Measurements from ENCODE around the gene P4HB. TPM values are rescaled to one million over a fixed set of nuclear protein-coding genes. Genes with fewer than 3 reads are reported as not detected.
A peak's percentile ranks its signal among the peaks of the same experiment; 100 is the strongest.

Gene P4HB
- total and polyA plus RNA-seq, 3 experiments from 2014 or later, result 342 to 482 (median 463) TPM

DNA sequence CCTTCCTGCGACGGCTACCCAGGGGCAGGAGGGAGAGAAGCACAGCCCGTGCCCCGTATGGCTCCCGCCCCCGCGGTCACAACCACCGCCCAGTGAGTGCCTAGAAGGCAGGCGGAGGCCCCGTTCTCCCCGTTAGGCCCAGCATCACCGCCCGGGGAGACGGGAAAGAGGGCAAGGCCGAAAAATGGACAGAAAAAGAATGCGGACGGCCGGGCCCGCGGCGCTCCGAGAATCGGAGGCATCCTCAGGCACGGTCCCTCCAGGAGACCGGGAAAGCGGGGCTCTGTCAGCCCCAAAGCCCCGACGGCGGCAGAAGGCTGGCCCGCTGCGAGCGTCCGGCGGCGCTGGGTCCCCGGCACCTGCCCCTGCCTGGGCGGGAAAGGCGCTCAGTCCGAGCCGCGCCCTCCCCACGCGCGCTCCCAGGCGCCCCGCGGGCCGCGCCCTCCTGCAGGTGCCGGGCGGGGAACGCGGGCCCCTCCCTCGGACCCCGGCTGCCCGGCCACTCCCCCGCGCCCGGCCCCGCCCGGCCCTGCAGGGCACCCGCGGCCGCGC lies 27.7 kb downstream of the P4HB start:
- ChIA-PET POLR2A (interaction anchor here (0.7 to 1.5 kb wide), 6 partner anchors 27 to 149 kb away, joined by 3 to 7 read pairs (median 4); partner anchors contain the start of genes ANAPC11, ARL16, HGS and MRPL12), CTCF (no interaction called here)
- peak overlapping the region; percentile 86 to 99 (median 96) for H3K27ac Mint-ChIP-seq

DNA sequence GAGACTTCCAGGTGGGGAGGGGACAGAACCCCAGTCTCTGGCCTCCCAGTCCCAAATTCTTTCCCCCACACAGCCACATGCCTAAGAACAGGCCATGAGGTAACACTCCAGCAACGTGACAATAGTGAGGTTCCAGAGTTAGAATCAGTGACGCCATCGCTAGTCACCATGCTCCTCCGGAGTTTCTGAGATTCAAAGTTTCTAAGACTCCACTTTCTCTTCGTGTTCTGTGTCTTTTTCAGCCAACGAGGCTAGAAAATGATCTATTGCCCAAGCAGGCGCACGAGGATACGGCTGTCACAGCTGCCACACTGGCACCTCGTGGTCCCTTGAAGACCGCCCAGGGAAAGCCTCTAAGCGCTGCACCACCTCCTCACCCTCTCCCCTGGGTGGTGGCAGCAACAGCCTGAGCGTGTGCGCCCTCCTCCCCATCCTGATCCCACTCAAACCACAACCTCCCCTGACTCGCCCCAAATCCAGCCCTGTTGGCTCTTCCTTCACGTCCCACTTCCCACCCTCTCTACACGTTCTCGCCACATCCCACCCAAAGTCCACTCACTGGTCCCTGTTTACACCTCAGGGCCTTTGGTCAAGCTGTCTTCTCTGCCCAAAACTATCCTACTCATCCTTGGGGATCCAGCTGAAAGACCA lies 28.3 kb downstream of the P4HB start:
- peak overlapping the region; percentile 88 to 96 (median 89) for H3K4me3 Mint-ChIP-seq
- peak; percentile 32 to 72 (median 46) for DNase-seq
- POLR2A ChIA-PET, result interaction anchor here (1.3 to 1.4 kb wide), 2 partner anchors 29 to 60 kb away, joined by 3 to 6 read pairs; partner anchors contain the start of genes ANAPC11 and P4HB
- no peaks in the 10 kb centered on the region for H3K9me3 Mint-ChIP-seq
- no peaks in the 10 kb centered on the region for H3K27me3 ChIP-seq (ENCODE audit: insufficient read depth, low read length, poor library complexity, severe bottlenecking)
- H3K4me1 Mint-ChIP-seq, result peaks cover 20 to 37% (median 25%) of the 10 kb centered on the region in 3 donors
- peaks cover 0 to 4% of the 10 kb centered on the region in 2 donors for H3K27me3 Mint-ChIP-seq
- peak overlapping the region; percentile 78 for H3K4me3 ChIP-seq (ENCODE audit: low read length)
- H3K27ac Mint-ChIP-seq, result peak overlapping the region; percentile 86 to 99 (median 96)
- peaks cover 0 to 12% (median 0%) of the 10 kb centered on the region in 3 donors for H3K36me3 Mint-ChIP-seq
- peaks cover 21% of the 10 kb centered on the region for H3K4me1 ChIP-seq (ENCODE audit: insufficient read depth, low read length)
- no peaks in the 10 kb centered on the region for H3K36me3 ChIP-seq (ENCODE audit: insufficient read depth, low read length)
- H3K9me3 ChIP-seq (ENCODE audit: low read length), result no peaks in the 10 kb centered on the region
- peak overlapping the region; percentile 77 for H3K27ac ChIP-seq (ENCODE audit: low read depth, low read length)
- CTCF ChIA-PET, result no interaction called here

More for the DNA sequence above, 27.7 kb downstream of the P4HB start:
- Mint-ChIP-seq H3K4me3 (peak overlapping the region; percentile 88 to 96 (median 89)), H3K27me3 (peaks cover 0 to 4% of the 10 kb centered on the region in 2 donors), H3K36me3 (peaks cover 0 to 12% (median 0%) of the 10 kb centered on the region in 3 donors), H3K9me3 (no peaks in the 10 kb centered on the region), H3K4me1 (peaks cover 20 to 37% (median 25%) of the 10 kb centered on the region in 3 donors)
- H3K27ac ChIP-seq (ENCODE audit: low read depth, low read length), result peak overlapping the region; percentile 77
- DNase-seq, result peak in 3 of 5 donors; percentile 23 to 38 (median 33)
- no peaks in the 10 kb centered on the region for H3K27me3 ChIP-seq (ENCODE audit: insufficient read depth, low read length, poor library complexity, severe bottlenecking)
- H3K4me1 ChIP-seq (ENCODE audit: insufficient read depth, low read length), result peaks cover 21% of the 10 kb centered on the region
- H3K4me3 ChIP-seq (ENCODE audit: low read length), result peak overlapping the region; percentile 78
- H3K36me3 ChIP-seq (ENCODE audit: insufficient read depth, low read length), result no peaks in the 10 kb centered on the region
- no peaks in the 10 kb centered on the region for H3K9me3 ChIP-seq (ENCODE audit: low read length)

DNA sequence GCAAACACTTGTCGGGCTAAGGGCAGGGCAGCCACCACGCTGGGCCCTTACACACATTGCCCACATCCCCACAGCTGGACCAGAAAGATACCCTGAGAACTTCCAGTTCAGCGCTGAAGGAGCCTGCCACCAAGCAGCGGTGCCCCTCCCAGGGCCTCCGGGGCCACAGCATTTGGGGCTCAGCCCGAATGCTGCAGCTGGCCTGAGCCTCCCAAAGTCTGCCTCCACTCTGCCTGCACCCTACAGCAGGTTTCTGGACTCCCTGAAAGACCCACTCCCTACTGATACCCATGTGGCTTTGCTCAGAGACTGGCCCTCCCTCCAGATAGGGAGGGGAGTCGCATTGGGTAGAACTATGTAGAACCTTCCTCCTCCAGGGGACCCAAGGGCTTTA lies 28.8 kb downstream of the P4HB start:
- Histone ChIP-seq H3K27ac (ENCODE audit: low read depth, low read length) (peak overlapping the region; percentile 77), H3K4me3 (ENCODE audit: low read length) (peak overlapping the region; percentile 78), H3K36me3 (ENCODE audit: insufficient read depth, low read length) (no peaks in the 10 kb centered on the region), H3K9me3 (ENCODE audit: low read length) (no peaks in the 10 kb centered on the region), H3K4me1 (ENCODE audit: insufficient read depth, low read length) (peaks cover 21% of the 10 kb centered on the region), H3K27me3 (ENCODE audit: insufficient read depth, low read length, poor library complexity, severe bottlenecking) (no peaks in the 10 kb centered on the region)
- DNase-seq, result no peak
- Mint-ChIP-seq H3K27ac (peak overlapping the region; percentile 86 to 99 (median 96)), H3K9me3 (no peaks in the 10 kb centered on the region), H3K4me3 (peak overlapping the region; percentile 88 to 96 (median 89)), H3K4me1 (peaks cover 20 to 37% (median 25%) of the 10 kb centered on the region in 3 donors), H3K36me3 (peaks cover 0 to 12% (median 0%) of the 10 kb centered on the region in 3 donors), H3K27me3 (peaks cover 0 to 4% of the 10 kb centered on the region in 2 donors)
- POLR2A ChIA-PET, result interaction anchor here (0.7 to 1.3 kb wide), 2 partner anchors 29 to 1607 kb away, joined by 3 to 4 read pairs; partner anchors contain the start of gene P4HB
- CTCF ChIA-PET, result no interaction called here

DNA sequence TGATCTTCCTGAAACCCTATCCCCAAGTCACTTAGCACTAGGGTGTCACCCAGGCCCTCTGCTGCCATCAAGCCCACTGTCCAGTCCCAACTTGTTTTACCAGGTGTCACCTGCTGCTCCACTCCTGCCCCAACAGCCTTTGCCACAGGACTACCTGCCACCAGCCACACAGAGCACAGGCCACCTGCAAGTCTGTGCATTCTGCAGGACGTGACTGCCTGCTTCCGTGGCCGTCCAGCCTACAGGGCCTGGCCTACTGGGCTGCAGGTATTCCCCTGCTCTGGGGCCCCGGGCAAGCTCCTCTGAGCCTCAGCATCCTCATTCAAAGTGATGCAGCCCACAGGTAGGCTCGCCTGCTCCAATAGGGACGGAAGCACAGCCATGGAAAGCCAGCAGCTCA lies 30.5 kb downstream of the P4HB start:
- no peak overlapping the region for H3K4me3 Mint-ChIP-seq
- POLR2A ChIA-PET, result no interaction called here
- CTCF ChIA-PET, result no interaction called here

DNA sequence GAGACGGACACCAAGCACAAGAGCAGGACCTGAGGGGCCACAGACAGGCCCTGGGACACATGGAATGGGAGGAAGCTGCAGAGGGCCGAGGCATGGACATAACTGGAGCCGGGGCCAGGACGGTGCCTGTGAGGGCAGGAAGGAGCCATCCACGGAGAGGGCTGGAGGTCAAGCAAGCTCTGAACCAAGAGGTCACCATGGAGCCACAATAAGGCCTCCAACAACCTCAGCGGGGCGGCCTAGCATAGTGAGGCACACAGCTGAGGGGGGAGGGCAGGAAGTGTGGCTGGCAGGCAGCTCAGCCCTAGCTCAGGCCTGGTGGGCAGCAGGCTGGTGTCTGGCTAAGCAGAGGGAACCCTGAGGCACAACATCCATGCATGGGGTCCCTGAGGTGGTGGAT lies 31.7 kb downstream of the P4HB start:
- H3K36me3 ChIP-seq (ENCODE audit: insufficient read depth, low read length), result no peaks in the 10 kb centered on the region
- POLR2A ChIA-PET, result no interaction called here
- no peaks in the 10 kb centered on the region for H3K9me3 Mint-ChIP-seq
- no peak for DNase-seq
- CTCF ChIA-PET, result no interaction called here
- H3K27ac Mint-ChIP-seq, result no peak overlapping the region
- peaks cover 22 to 38% (median 25%) of the 10 kb centered on the region in 3 donors for H3K4me1 Mint-ChIP-seq
- peak overlapping the region in 2 of 7 donors; percentile 75 to 82 for H3K4me3 Mint-ChIP-seq
- no peak overlapping the region for H3K4me3 ChIP-seq (ENCODE audit: low read length)
- no peaks in the 10 kb centered on the region for H3K27me3 ChIP-seq (ENCODE audit: insufficient read depth, low read length, poor library complexity, severe bottlenecking)
- H3K27ac ChIP-seq (ENCODE audit: low read depth, low read length), result no peak overlapping the region
- H3K9me3 ChIP-seq (ENCODE audit: low read length), result no peaks in the 10 kb centered on the region
- peaks cover 0 to 21% (median 1%) of the 10 kb centered on the region in 3 donors for H3K36me3 Mint-ChIP-seq
- peaks cover 0 to 4% of the 10 kb centered on the region in 2 donors for H3K27me3 Mint-ChIP-seq
- H3K4me1 ChIP-seq (ENCODE audit: insufficient read depth, low read length), result peaks cover 17% of the 10 kb centered on the region

More for the DNA sequence above, 30.5 kb downstream of the P4HB start:
- H3K27me3 ChIP-seq (ENCODE audit: insufficient read depth, low read length, poor library complexity, severe bottlenecking), result no peaks in the 10 kb centered on the region
- H3K27ac Mint-ChIP-seq, result peak overlapping the region in 2 of 8 donors; percentile 8 to 45
- no peaks in the 10 kb centered on the region for H3K9me3 Mint-ChIP-seq
- no peak overlapping the region for H3K4me3 ChIP-seq (ENCODE audit: low read length)
- H3K4me1 Mint-ChIP-seq, result peaks cover 24 to 40% (median 25%) of the 10 kb centered on the region in 3 donors
- no peak for DNase-seq
- H3K9me3 ChIP-seq (ENCODE audit: low read length), result no peaks in the 10 kb centered on the region
- H3K4me1 ChIP-seq (ENCODE audit: insufficient read depth, low read length), result peaks cover 21% of the 10 kb centered on the region
- H3K36me3 ChIP-seq (ENCODE audit: insufficient read depth, low read length), result no peaks in the 10 kb centered on the region
- no peak overlapping the region for H3K27ac ChIP-seq (ENCODE audit: low read depth, low read length)
- H3K27me3 Mint-ChIP-seq, result peaks cover 0 to 4% of the 10 kb centered on the region in 2 donors
- H3K36me3 Mint-ChIP-seq, result peaks cover 0 to 17% (median 1%) of the 10 kb centered on the region in 3 donors

DNA sequence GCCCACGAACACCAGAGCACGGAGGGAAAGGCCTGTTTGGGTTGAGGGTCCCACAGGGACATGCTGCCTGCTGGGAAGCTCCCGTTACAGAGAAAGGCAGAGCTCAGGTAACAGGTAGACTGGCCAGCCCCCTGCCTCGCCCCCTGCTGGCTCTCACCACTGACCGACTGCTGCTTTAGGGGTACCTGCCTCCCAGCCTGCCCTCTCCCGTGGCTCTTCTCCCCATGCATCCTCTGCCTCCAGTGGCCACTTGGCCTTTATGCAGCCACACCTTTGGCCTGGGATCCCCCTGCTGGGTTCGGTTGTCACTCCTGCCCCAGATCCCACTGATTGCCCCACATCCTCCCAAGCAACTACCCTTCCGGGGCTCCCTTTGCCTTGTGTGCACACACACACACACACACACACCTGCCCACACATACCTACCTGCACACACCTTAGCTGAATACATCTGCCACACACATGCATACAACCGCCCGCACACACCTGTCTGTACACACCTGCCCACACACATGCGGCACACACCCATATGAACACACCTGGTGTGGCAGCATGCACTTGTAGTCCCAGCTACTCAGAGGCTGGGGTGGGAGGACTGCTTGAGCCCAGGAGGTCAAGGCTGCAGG lies 34.4 kb downstream of the P4HB start:
- peaks cover 0 to under 1% of the 10 kb centered on the region in 2 donors for H3K27me3 Mint-ChIP-seq
- ChIA-PET POLR2A (no interaction called here), CTCF (no interaction called here)
- Histone ChIP-seq H3K4me3 (ENCODE audit: low read length) (no peak overlapping the region), H3K9me3 (ENCODE audit: low read length) (no peaks in the 10 kb centered on the region), H3K27me3 (ENCODE audit: insufficient read depth, low read length, poor library complexity, severe bottlenecking) (no peaks in the 10 kb centered on the region), H3K36me3 (ENCODE audit: insufficient read depth, low read length) (no peaks in the 10 kb centered on the region), H3K27ac (ENCODE audit: low read depth, low read length) (no peak overlapping the region), H3K4me1 (ENCODE audit: insufficient read depth, low read length) (no peaks in the 10 kb centered on the region)
- H3K9me3 Mint-ChIP-seq, result no peaks in the 10 kb centered on the region
- DNase-seq, result no peak
- H3K4me1 Mint-ChIP-seq, result peaks cover 10 to 20% (median 10%) of the 10 kb centered on the region in 3 donors
- H3K36me3 Mint-ChIP-seq, result peaks cover 0 to 26% (median 1%) of the 10 kb centered on the region in 3 donors
- no peak overlapping the region for H3K4me3 Mint-ChIP-seq
- H3K27ac Mint-ChIP-seq, result no peak overlapping the region

DNA sequence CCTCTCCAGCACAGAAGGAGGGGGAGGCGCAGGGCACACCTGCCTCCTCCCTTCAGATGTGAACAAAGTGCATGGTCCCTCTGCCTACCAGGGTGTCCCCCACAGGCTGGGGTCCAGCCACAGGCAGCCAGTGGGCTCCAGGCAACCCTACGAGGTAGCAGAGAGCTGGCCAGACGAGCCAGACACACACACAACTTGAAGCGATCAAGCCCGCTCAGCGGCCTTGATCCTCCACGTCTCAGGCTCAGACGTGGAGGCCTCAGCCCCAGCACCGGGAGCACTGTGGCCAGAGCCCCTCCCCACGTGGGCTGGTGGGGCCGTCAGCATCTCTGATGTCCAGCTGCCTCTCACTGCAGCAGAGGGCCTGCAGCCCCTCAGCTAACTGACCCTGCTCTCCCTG lies 35.7 kb downstream of the P4HB start:
- H3K36me3 ChIP-seq (ENCODE audit: insufficient read depth, low read length), result no peaks in the 10 kb centered on the region
- H3K4me3 ChIP-seq (ENCODE audit: low read length), result no peak overlapping the region
- Mint-ChIP-seq H3K9me3 (no peaks in the 10 kb centered on the region), H3K36me3 (peaks cover 0 to 24% (median 1%) of the 10 kb centered on the region in 3 donors), H3K4me3 (no peak overlapping the region), H3K4me1 (peaks cover 7 to 15% (median 8%) of the 10 kb centered on the region in 3 donors), H3K27ac (no peak overlapping the region), H3K27me3 (peaks cover 0 to 1% of the 10 kb centered on the region in 2 donors)
- CTCF ChIA-PET, result interaction anchor here (0.8 kb wide), 1 partner anchor 12 kb away, joined by 3 read pairs; no protein-coding TSS in a partner anchor
- POLR2A ChIA-PET, result no interaction called here
- no peak overlapping the region for H3K27ac ChIP-seq (ENCODE audit: low read depth, low read length)
- H3K9me3 ChIP-seq (ENCODE audit: low read length), result no peaks in the 10 kb centered on the region
- H3K4me1 ChIP-seq (ENCODE audit: insufficient read depth, low read length), result no peaks in the 10 kb centered on the region
- no peaks in the 10 kb centered on the region for H3K27me3 ChIP-seq (ENCODE audit: insufficient read depth, low read length, poor library complexity, severe bottlenecking)
- DNase-seq, result no peak

Measured in CD8-positive, alpha-beta memory T cell (primary cell).